Upper lobe of left lung (tissue), 4 donors: Measurements from ENCODE around the gene ANO10.

ENCODE experiments used
- POLR2AphosphoS5 ChIP-seq, 2 donors: sonication (generic); formaldehyde crosslinking; IDR thresholded peaks; one replicate each; pipeline ENCODE4 v1.5.1; 2017; ENCODE audit warnings: antibody characterized with exemption in 2 of 2
- TF ChIP-seq, protein P1 (sequence below), 6 experiments: fragments of 450-650 bp in 4 of 6; fragments of 200-600 bp in 2 of 6; sonication (generic) in 2 of 6; IDR thresholded peaks; one replicate each; pipeline ENCODE4 v1.5.1; 2016 to 2019; ENCODE audit warnings: antibody characterized with exemption in 6 of 6

DNA sequence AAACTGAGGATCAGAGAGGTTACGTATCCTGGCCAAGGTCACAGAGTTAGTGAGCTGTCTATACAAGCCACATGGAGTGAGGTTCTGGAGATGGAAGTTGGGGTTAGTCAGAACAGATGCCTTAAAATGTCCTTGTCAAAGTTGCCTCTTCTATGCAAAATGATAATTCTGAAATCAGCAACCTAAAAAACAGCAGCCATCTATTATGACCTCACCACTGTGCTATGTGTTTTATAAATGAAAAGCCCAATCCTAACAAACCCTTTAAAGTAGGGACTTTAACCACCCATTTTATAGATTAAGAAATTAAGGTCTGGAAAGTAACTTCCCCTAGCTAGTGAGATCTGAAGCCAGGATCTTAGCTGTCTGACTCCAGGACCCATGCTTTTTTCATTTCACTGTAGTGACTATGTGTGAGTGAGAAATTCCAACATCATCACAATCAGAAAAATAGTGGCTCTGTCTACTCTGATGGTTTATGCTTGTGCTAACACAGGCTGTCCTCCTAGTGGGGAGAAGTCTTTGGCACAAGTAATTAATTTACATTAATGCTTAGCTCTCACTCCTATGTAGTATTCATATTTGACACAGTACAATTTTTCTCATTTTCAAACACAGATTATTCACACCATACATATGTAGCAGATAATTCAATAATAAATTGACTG lies 143.6 kb downstream of the ANO10 start:
- no peak for TF ChIP-seq POLR2AphosphoS5 (IDR thresholded peaks at IDR 0.05)
- TF ChIP-seq, protein P1, sequence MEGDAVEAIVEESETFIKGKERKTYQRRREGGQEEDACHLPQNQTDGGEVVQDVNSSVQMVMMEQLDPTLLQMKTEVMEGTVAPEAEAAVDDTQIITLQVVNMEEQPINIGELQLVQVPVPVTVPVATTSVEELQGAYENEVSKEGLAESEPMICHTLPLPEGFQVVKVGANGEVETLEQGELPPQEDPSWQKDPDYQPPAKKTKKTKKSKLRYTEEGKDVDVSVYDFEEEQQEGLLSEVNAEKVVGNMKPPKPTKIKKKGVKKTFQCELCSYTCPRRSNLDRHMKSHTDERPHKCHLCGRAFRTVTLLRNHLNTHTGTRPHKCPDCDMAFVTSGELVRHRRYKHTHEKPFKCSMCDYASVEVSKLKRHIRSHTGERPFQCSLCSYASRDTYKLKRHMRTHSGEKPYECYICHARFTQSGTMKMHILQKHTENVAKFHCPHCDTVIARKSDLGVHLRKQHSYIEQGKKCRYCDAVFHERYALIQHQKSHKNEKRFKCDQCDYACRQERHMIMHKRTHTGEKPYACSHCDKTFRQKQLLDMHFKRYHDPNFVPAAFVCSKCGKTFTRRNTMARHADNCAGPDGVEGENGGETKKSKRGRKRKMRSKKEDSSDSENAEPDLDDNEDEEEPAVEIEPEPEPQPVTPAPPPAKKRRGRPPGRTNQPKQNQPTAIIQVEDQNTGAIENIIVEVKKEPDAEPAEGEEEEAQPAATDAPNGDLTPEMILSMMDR (IDR thresholded peaks at IDR 0.05): no peak
